Ovary (tissue), 9 donors: ENCODE measurements around the gene TPH2. TPM values are rescaled to one million over a fixed set of nuclear protein-coding genes. Genes with fewer than 3 reads are reported as not detected.

Experiments
- DNase-seq, 5 donors: peaks; one replicate each; pipeline ENCODE4 v3.0.0-alpha.2; 2019 to 2020
- H3K27ac ChIP-seq, 2 donors: fragments of 200-600 bp; one replicate each; pipeline versions ENCODE4 v1.5.1 to v1.8.0; 2019 to 2022
- H3K27me3 ChIP-seq: fragments of 200-600 bp; one replicate; pipeline ENCODE4 v1.8.0; 2022
- H3K36me3 ChIP-seq: fragments of 200-600 bp; sonication (generic); one replicate; pipeline ENCODE4 v1.5.1; 2019
- H3K4me1 ChIP-seq: one replicate; pipeline ENCODE4 v1.8.1; 2013; ENCODE audit warnings: mild to moderate bottlenecking, moderate library complexity; ENCODE audit not compliant: insufficient read depth
- H3K4me3 ChIP-seq: fragments of 200-600 bp; sonication (generic); one replicate; pipeline ENCODE4 v1.5.1; 2017
- H3K9me3 ChIP-seq, 2 donors: fragments of 200-600 bp in 1 of 2; sonication (generic) in 1 of 2; one replicate each; pipeline versions ENCODE4 v1.5.1 to v1.8.1; 2013 to 2019; ENCODE audit warnings: mild to moderate bottlenecking in 1 of 2, moderate library complexity in 1 of 2
- CTCF ChIP-seq, 3 donors: fragments of 450-650 bp in 2 of 3; fragments of 200-600 bp in 1 of 3; IDR thresholded peaks; one replicate each; pipeline versions ENCODE4 v1.5.1 to v1.8.0; 2016 to 2022; ENCODE audit warnings: antibody characterized with exemption in 3 of 3, mild to moderate bottlenecking in 1 of 3
- EP300 ChIP-seq: sonication (generic); formaldehyde crosslinking; IDR thresholded peaks from one replicate; pipeline ENCODE4 v1.6.1; 2017; ENCODE audit warnings: antibody characterized with exemption
- POLR2A ChIP-seq: fragments of 450-650 bp; IDR thresholded peaks from one replicate; pipeline ENCODE4 v1.6.1; 2017; ENCODE audit warnings: antibody characterized with exemption, mild to moderate bottlenecking, moderate library complexity
- WGBS, 3 donors: extraction: QIAGEN DNeasy Blood & Tissue Kit in 1 of 3; methylation state at CpG; one replicate each; pipeline versions ENCODE4 v1.1.5 to v1.1.7; 2013 to 2017; 5-methylcytosine and 5-hydroxymethylcytosine counted together
- intact Hi-C, 4 donors: fragments of 100-400 bp; cut with DNase I; formaldehyde crosslinking; loops; one replicate each; pipeline versions ENCODE4 v1.11.0 to v1.15.1; 2022 to 2023
- polyA plus RNA-seq, 2 donors: library from polyadenylated mRNA; stranded (reverse); fragments of 200-250 nt in 1 of 2; fragments of 350-450 nt in 1 of 2; fragmentation: Illumina TruSeq in 1 of 2; extraction: RNeasy Lipid Tissue Mini Kit (QIAGEN cat#74804) in 1 of 2; gene quantifications; one replicate each; pipeline ENCODE4 v1.2.3, GENCODE V29; 2013 to 2014
- total RNA-seq, 7 donors: library from RNA; depleted of rRNA in 2 of 7; stranded (reverse); fragments of >200 nt in 2 of 7; fragmentation: NEBNext Ultra II Directional in 3 of 7; extraction: Animal tissue kit (Norgen Biotek cat#: 25700) in 3 of 7; gene quantifications; one replicate each; pipeline versions ENCODE4 v1.1.0 to v1.2.4, GENCODE V29; 2016 to 2023
- donor health status: DM: no; HTN: no; CAD: no; lungs with moderate emphysema.
- donor health status: DM: no; HTN: no; CAD: no.
- donor health status: Bipolar disorder and iron deficiency.
- donor health status: DM: yes; HTN: yes; CAD: no.
- donor health status: DM: no; HTN: no; CAD: no.
- donor health status: DM: yes; HTN: yes; CAD: no.

TPH2 gene
- total and polyA plus RNA-seq, 9 donors: 0.23 TPM; not detected in 8

- WGBS, 3 donors: 67 to 81% (median 76%) methylated on average over 4 of the region's 4 CpGs
- H3K4me3 ChIP-seq: no peak overlapping the region
- no peaks in the 10 kb centered on the region for H3K27me3 ChIP-seq
- DNase-seq: no peak
- intact Hi-C loops: no loop called here
- no peak overlapping the region for H3K27ac ChIP-seq
- H3K4me1 ChIP-seq: no peaks in the 10 kb centered on the region
- no peaks in the 10 kb centered on the region for H3K9me3 ChIP-seq
- H3K36me3 ChIP-seq: no peaks in the 10 kb centered on the region
- TF ChIP-seq POLR2A: no peak
- no peak for TF ChIP-seq CTCF (IDR thresholded peaks at IDR 0.05)
- no peak for TF ChIP-seq EP300
Observed at GRCh38 chr12:71973687-71974086, 35.0 kb downstream of the TPH2 start.

- no peaks in the 10 kb centered on the region for H3K36me3 ChIP-seq
- DNase-seq: no peak
- no peaks in the 10 kb centered on the region for H3K27me3 ChIP-seq
- H3K4me3 ChIP-seq: no peak overlapping the region
- TF ChIP-seq POLR2A (no peak), EP300 (no peak), CTCF (IDR thresholded peaks at IDR 0.05) (no peak)
- H3K4me1 ChIP-seq: no peaks in the 10 kb centered on the region
- WGBS, 3 donors: 48 to 54% (median 53%) methylated on average over 2 of the region's 2 CpGs
- no peaks in the 10 kb centered on the region for H3K9me3 ChIP-seq
- intact Hi-C loops: no loop called here
- no peak overlapping the region for H3K27ac ChIP-seq
Observed at GRCh38 chr12:71980538-71980937, 41.9 kb downstream of the TPH2 start.

- WGBS, 3 donors: 78 to 94% (median 80%) methylated on average over 1 of the region's 1 CpG
- Histone ChIP-seq H3K9me3 (no peaks in the 10 kb centered on the region), H3K4me1 (no peaks in the 10 kb centered on the region), H3K27ac (no peak overlapping the region), H3K36me3 (no peaks in the 10 kb centered on the region), H3K4me3 (no peak overlapping the region), H3K27me3 (no peaks in the 10 kb centered on the region)
- intact Hi-C loops: no loop called here
- no peak for TF ChIP-seq EP300
- no peak for TF ChIP-seq CTCF (IDR thresholded peaks at IDR 0.05)
- no peak for TF ChIP-seq POLR2A
- no peak for DNase-seq
Observed at GRCh38 chr12:71981149-71981548, 42.5 kb downstream of the TPH2 start.

- no peaks in the 10 kb centered on the region for H3K4me1 ChIP-seq
- H3K27ac ChIP-seq: no peak overlapping the region
- no peaks in the 10 kb centered on the region for H3K27me3 ChIP-seq
- no peaks in the 10 kb centered on the region for H3K36me3 ChIP-seq
- H3K9me3 ChIP-seq: no peaks in the 10 kb centered on the region
- WGBS, 3 donors: 61 to 78% (median 62%) methylated on average over 2 of the region's 2 CpGs
- intact Hi-C loops: no loop called here
- H3K4me3 ChIP-seq: no peak overlapping the region
- no peak for DNase-seq
- TF ChIP-seq EP300 (no peak), POLR2A (no peak), CTCF (IDR thresholded peaks at IDR 0.05) (no peak)
Observed at GRCh38 chr12:71994715-71995114, 56.1 kb downstream of the TPH2 start.

- H3K9me3 ChIP-seq: no peaks in the 10 kb centered on the region
- H3K27ac ChIP-seq: no peak overlapping the region
- 76 to 83% (median 80%) methylated on average over 1 of the region's 1 CpG for WGBS, 3 donors
- H3K36me3 ChIP-seq: no peaks in the 10 kb centered on the region
- no peaks in the 10 kb centered on the region for H3K27me3 ChIP-seq
- TF ChIP-seq POLR2A: no peak
- TF ChIP-seq CTCF (IDR thresholded peaks at IDR 0.05): no peak
- no peak for TF ChIP-seq EP300
- H3K4me3 ChIP-seq: no peak overlapping the region
- H3K4me1 ChIP-seq: no peaks in the 10 kb centered on the region
- intact Hi-C loops: no loop called here
- no peak for DNase-seq
Observed at GRCh38 chr12:71999795-72000194, 61.1 kb downstream of the TPH2 start.
